ENCODE results near the gene MPST. TPM values are rescaled to one million over a fixed set of nuclear protein-coding genes. Genes with fewer than 3 reads are reported as not detected.

MPST gene
- total RNA-seq, 4 donors from 2014 or later, result 128 to 498 (median 394) TPM

- Histone ChIP-seq H3K4me1 (peaks cover 0 to 10% (median 0%) of the 10 kb centered on the region in 4 donors), H3K9me3 (no peaks in the 10 kb centered on the region), H3K36me3 (no peaks in the 10 kb centered on the region), H3K4me3 (no peak overlapping the region), H3K27ac (no peak overlapping the region), H3K27me3 (no peaks in the 10 kb centered on the region)
- no peak for DNase-seq
- TF ChIP-seq POLR2A (IDR thresholded peaks at IDR 0.05), result no peak
- TF ChIP-seq CTCF (IDR thresholded peaks at IDR 0.05), result no peak
Measured at GRCh38 chr22:37008365-37008764, 11.2 kb upstream of the MPST start.

- peak in 1 of 3 donors; percentile 37 for DNase-seq
- Histone ChIP-seq H3K36me3 (no peaks in the 10 kb centered on the region), H3K27me3 (no peaks in the 10 kb centered on the region), H3K9me3 (no peaks in the 10 kb centered on the region), H3K4me1 (peaks cover 0 to 13% (median 0%) of the 10 kb centered on the region in 4 donors), H3K4me3 (no peak overlapping the region), H3K27ac (no peak overlapping the region)
- TF ChIP-seq POLR2A (IDR thresholded peaks at IDR 0.05) (no peak), CTCF (IDR thresholded peaks at IDR 0.05) (no peak)
Measured at GRCh38 chr22:37009490-37009889, 10.1 kb upstream of the MPST start.

- Histone ChIP-seq H3K4me1 (peaks cover 0 to 19% (median 0%) of the 10 kb centered on the region in 4 donors), H3K27ac (peak overlapping the region in 1 of 4 donors; percentile 99), H3K27me3 (no peaks in the 10 kb centered on the region), H3K36me3 (no peaks in the 10 kb centered on the region), H3K9me3 (no peaks in the 10 kb centered on the region), H3K4me3 (no peak overlapping the region)
- TF ChIP-seq CTCF (IDR thresholded peaks at IDR 0.05), result no peak
- TF ChIP-seq POLR2A (IDR thresholded peaks at IDR 0.05), result no peak
- peak in 1 of 3 donors; percentile 37 for DNase-seq
Measured at GRCh38 chr22:37010174-37010573, 9.4 kb upstream of the MPST start.

- peaks cover 0 to 24% (median 0%) of the 10 kb centered on the region in 4 donors for H3K4me1 ChIP-seq
Measured at GRCh38 chr22:37010976-37011375, 8.6 kb upstream of the MPST start.

GRCh38 chr22:37011472-37011871 is 8.1 kb upstream of the MPST start:
- DNase-seq, result no peak
- Histone ChIP-seq H3K27me3 (no peaks in the 10 kb centered on the region), H3K9me3 (no peaks in the 10 kb centered on the region), H3K4me3 (no peak overlapping the region), H3K4me1 (peaks cover 0 to 27% (median under 1%) of the 10 kb centered on the region in 4 donors), H3K27ac (peak overlapping the region in 1 of 4 donors; percentile 99), H3K36me3 (no peaks in the 10 kb centered on the region)
- TF ChIP-seq CTCF (IDR thresholded peaks at IDR 0.05), result no peak
- TF ChIP-seq POLR2A (IDR thresholded peaks at IDR 0.05), result peak in 1 of 2 donors; percentile 6

More at GRCh38 chr22:37010976-37011375, 8.6 kb upstream of the MPST start:
- DNase-seq, result peak in 1 of 3 donors; percentile 43
- no peaks in the 10 kb centered on the region for H3K27me3 ChIP-seq
- no peak overlapping the region for H3K4me3 ChIP-seq
- H3K9me3 ChIP-seq, result no peaks in the 10 kb centered on the region
- TF ChIP-seq POLR2A (IDR thresholded peaks at IDR 0.05) (peak in 1 of 2 donors; percentile 9), CTCF (IDR thresholded peaks at IDR 0.05) (no peak)
- H3K27ac ChIP-seq, result peak overlapping the region in 1 of 4 donors; percentile 99
- H3K36me3 ChIP-seq, result no peaks in the 10 kb centered on the region
